B cell (primary cell): ENCODE results near the gene POLR1G. TPM values are rescaled to one million over a fixed set of nuclear protein-coding genes. Genes with fewer than 3 reads are reported as not detected.

Source experiments
- ATAC-seq: fragments of 200-7000 bp; cut with Tn5 transposase; one replicate; pipeline ENCODE4 v1.10.0; 2021; ENCODE audit warnings: low read depth, mild to moderate bottlenecking, moderate number of reproducible peaks, moderate library complexity
- CTCF ChIA-PET: fragments of 350-600 bp; sonication (Branson Sonifier 250); formaldehyde crosslinking; loops from one replicate; lab custom pipeline; 2021; ENCODE audit warnings: antibody characterized with exemption, inconsistent platforms; lab: Charles Lee
- POLR2A ChIA-PET: fragments of 350-600 bp; sonication (Branson Sonifier 250); formaldehyde crosslinking; loops from one replicate; lab custom pipeline; 2021; ENCODE audit warnings: antibody characterized with exemption; lab: Charles Lee
- DNase-seq: peaks from one replicate; pipeline ENCODE4 v3.0.0; 2013
- H2AFZ ChIP-seq: 2 replicates; pipeline ENCODE4 v1.6.1; 2012; ENCODE audit warnings: mild to moderate bottlenecking, low read depth, low read length; ENCODE audit not compliant: insufficient read depth, poor library complexity, severe bottlenecking
- H3K27ac ChIP-seq, 2 donors: 1 replicate in 1 of 2; 2 replicates in 1 of 2; pipeline ENCODE4 v1.5.1; 2012 to 2013; ENCODE audit warnings: low read length in 2 of 2, mild to moderate bottlenecking in 2 of 2, moderate library complexity in 1 of 2
- H3K27me3 ChIP-seq, 4 experiments: fragments of 200-600 bp in 1 of 4; sonication (generic) in 1 of 4; replicated peaks in 1 of 4; 1 replicate in 2 of 4; 2 replicates in 2 of 4; pipeline versions ENCODE4 v1.6.1 to v1.7.0; 2013 to 2016; ENCODE audit warnings: low read length in 3 of 4, mild to moderate bottlenecking in 2 of 4, mixed read lengths in 1 of 4, moderate library complexity in 1 of 4; ENCODE audit not compliant: insufficient read depth in 4 of 4, control insufficient read depth in 3 of 4; ENCODE audit errors: control extremely low read depth in 1 of 4
- H3K36me3 ChIP-seq, 2 experiments: replicated peaks in 1 of 2; 1 replicate in 1 of 2; 2 replicates in 1 of 2; pipeline versions ENCODE4 v1.6.1 to v1.7.1; 2013; ENCODE audit warnings: low read length in 1 of 2; ENCODE audit not compliant: insufficient read depth in 2 of 2, control insufficient read depth in 1 of 2; ENCODE audit errors: control extremely low read depth in 1 of 2, extremely low read depth in 1 of 2
- H3K4me1 ChIP-seq, 2 donors: fragments of 200-600 bp in 1 of 2; sonication (generic) in 1 of 2; 1 replicate in 1 of 2; 2 replicates in 1 of 2; pipeline versions ENCODE4 v1.5.1 to v1.6.1; 2013 to 2017; ENCODE audit warnings: low read length in 2 of 2; ENCODE audit not compliant: control insufficient read depth in 2 of 2, insufficient read depth in 2 of 2
- H3K4me2 ChIP-seq: replicated peaks from 2 replicates; pipeline ENCODE3; 2012; ENCODE audit warnings: mild to moderate bottlenecking, low read depth, low read length; ENCODE audit not compliant: poor library complexity, severe bottlenecking
- H3K4me3 ChIP-seq, 5 experiments: fragments of 200-600 bp in 1 of 5; sonication (generic) in 1 of 5; 1 replicate in 3 of 5; 2 replicates in 2 of 5; pipeline versions ENCODE4 v1.5.1 to v1.7.0; 2011 to 2016; ENCODE audit warnings: low read length in 4 of 5, mild to moderate bottlenecking in 4 of 5, low read depth in 2 of 5, control low read depth in 1 of 5, moderate library complexity in 1 of 5; ENCODE audit not compliant: insufficient read depth in 1 of 5; ENCODE audit errors: control extremely low read depth in 1 of 5, extremely low read depth in 1 of 5
- H3K79me2 ChIP-seq: fragments of 200-600 bp; sonication (generic); one replicate; pipeline ENCODE4 v1.6.0; 2016; ENCODE audit warnings: low read length; ENCODE audit not compliant: control insufficient read depth, insufficient read depth
- H3K9ac ChIP-seq: fragments of 200-600 bp; sonication (generic); 2 replicates; pipeline ENCODE4 v1.6.1; 2017; ENCODE audit warnings: mild to moderate bottlenecking, low read length, moderate library complexity
- H3K9me3 ChIP-seq, 3 donors: one replicate each; pipeline versions ENCODE4 v1.6.1 to v1.7.1; 2013; ENCODE audit warnings: low read length in 2 of 3; ENCODE audit not compliant: control insufficient read depth in 2 of 3, insufficient read depth in 1 of 3; ENCODE audit errors: control extremely low read depth in 1 of 3
- H4K20me1 ChIP-seq: 2 replicates; pipeline ENCODE4 v1.6.0; 2012; ENCODE audit warnings: mild to moderate bottlenecking, low read length; ENCODE audit not compliant: insufficient read depth, control insufficient read depth, poor library complexity, severe bottlenecking
- H3K27ac Mint-ChIP-seq: one replicate; pipeline ENCODE4 v1.8.0; 2021; ENCODE audit warnings: mixed read lengths
- H3K27me3 Mint-ChIP-seq: one replicate; pipeline ENCODE4 v1.8.0; 2021; ENCODE audit warnings: mixed read lengths
- H3K4me1 Mint-ChIP-seq: one replicate; pipeline ENCODE4 v1.8.0; 2021; ENCODE audit warnings: mixed read lengths
- H3K4me3 Mint-ChIP-seq: one replicate; pipeline ENCODE4 v1.8.0; 2021; ENCODE audit warnings: mixed read lengths
- H3K9me3 Mint-ChIP-seq: one replicate; pipeline ENCODE4 v1.8.0; 2022; ENCODE audit warnings: mixed read lengths; ENCODE audit not compliant: insufficient read depth
- EZH2 ChIP-seq: IDR thresholded peaks from 2 replicates; pipeline ENCODE4 v1.6.1; 2012; ENCODE audit warnings: borderline replicate concordance, low read depth, mild to moderate bottlenecking, moderate library complexity, low read length; ENCODE audit not compliant: insufficient read depth, poor library complexity, severe bottlenecking
- WGBS: methylation state at CpG from one replicate; pipeline ENCODE4 v1.1.5; 2013; ENCODE audit warnings: missing lambda C conversion rate; ENCODE audit not compliant: insufficient coverage; 5-methylcytosine and 5-hydroxymethylcytosine counted together
- intact Hi-C: fragments of 100-400 bp; cut with micrococcal nuclease; formaldehyde crosslinking; loops from one replicate; pipeline ENCODE4 v1.10.0; 2022
- polyA plus RNA-seq: library from polyadenylated mRNA; depleted of rRNA; stranded (reverse); fragments of >200 nt; gene quantifications from 2 replicates; pipeline ENCODE4 v1.2.3, GENCODE V29; 2012
- total RNA-seq, 2 donors: library from RNA; stranded (reverse); fragments of 120-200 nt in 1 of 2; gene quantifications; 1 replicate in 1 of 2; 2 replicates in 1 of 2; pipeline versions ENCODE4 v1.2.3 to v1.2.4, GENCODE V29; 2013 to 2022
- TF ChIP-seq, protein P1 (sequence below): fragments of 200-600 bp; IDR thresholded peaks from one replicate; pipeline ENCODE4 v1.8.0; 2022; ENCODE audit warnings: antibody characterized with exemption, mild to moderate bottlenecking

The POLR1G gene
- total and polyA plus RNA-seq, 2 donors (not counting 1 experiment from before 2014, with no cell fraction given), result 2.1 to 4.3 TPM

GRCh38 chr19:45439569-45440258, 33.3 kb downstream of the POLR1G start:
- TF ChIP-seq, protein P1, sequence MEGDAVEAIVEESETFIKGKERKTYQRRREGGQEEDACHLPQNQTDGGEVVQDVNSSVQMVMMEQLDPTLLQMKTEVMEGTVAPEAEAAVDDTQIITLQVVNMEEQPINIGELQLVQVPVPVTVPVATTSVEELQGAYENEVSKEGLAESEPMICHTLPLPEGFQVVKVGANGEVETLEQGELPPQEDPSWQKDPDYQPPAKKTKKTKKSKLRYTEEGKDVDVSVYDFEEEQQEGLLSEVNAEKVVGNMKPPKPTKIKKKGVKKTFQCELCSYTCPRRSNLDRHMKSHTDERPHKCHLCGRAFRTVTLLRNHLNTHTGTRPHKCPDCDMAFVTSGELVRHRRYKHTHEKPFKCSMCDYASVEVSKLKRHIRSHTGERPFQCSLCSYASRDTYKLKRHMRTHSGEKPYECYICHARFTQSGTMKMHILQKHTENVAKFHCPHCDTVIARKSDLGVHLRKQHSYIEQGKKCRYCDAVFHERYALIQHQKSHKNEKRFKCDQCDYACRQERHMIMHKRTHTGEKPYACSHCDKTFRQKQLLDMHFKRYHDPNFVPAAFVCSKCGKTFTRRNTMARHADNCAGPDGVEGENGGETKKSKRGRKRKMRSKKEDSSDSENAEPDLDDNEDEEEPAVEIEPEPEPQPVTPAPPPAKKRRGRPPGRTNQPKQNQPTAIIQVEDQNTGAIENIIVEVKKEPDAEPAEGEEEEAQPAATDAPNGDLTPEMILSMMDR, result peak; percentile 100
- no peak for TF ChIP-seq EZH2
- POLR2A ChIA-PET, result interaction anchor here (0.5 to 3.2 kb wide), 11 partner anchors 14 to 1950 kb away, joined by 3 to 45 read pairs (median 5); partner anchors contain the start of gene FOSB
- DNase-seq (peak; percentile 95), ATAC-seq (peak; percentile 42)
- H3K9me3 Mint-ChIP-seq, result no peaks in the 10 kb centered on the region
- peaks cover 31% of the 10 kb centered on the region for H3K4me1 Mint-ChIP-seq
- peak overlapping the region; percentile 85 for H3K4me2 ChIP-seq
- H3K27me3 ChIP-seq, result no peaks in the 10 kb centered on the region
- CTCF ChIA-PET, result interaction anchor here (0.5 to 8.0 kb wide), 39 partner anchors 9 to 421 kb away, joined by 3 to 453 read pairs (median 7); partner anchors contain the start of genes ERCC1, FOSB, PPM1N and PPP1R13L
- H3K4me3 ChIP-seq, result peak overlapping the region in 4 of 5 experiments; percentile 21 to 80 (median 60)
- peak overlapping the region; percentile 48 to 82 for H3K27ac ChIP-seq
- H3K4me1 ChIP-seq, result peaks cover 31 to 36% of the 10 kb centered on the region in 2 donors
- H3K79me2 ChIP-seq, result no peaks in the 10 kb centered on the region
- under 1% methylated on average over 78 of the region's 78 CpGs for WGBS
- no peaks in the 10 kb centered on the region for H3K9me3 ChIP-seq
- H3K9ac ChIP-seq, result peak overlapping the region; percentile 76
- no peaks in the 10 kb centered on the region for H3K27me3 Mint-ChIP-seq
- H3K27ac Mint-ChIP-seq, result peak overlapping the region; percentile 91
- no peaks in the 10 kb centered on the region for H3K36me3 ChIP-seq
- peak overlapping the region; percentile 76 for H2AFZ ChIP-seq
- H4K20me1 ChIP-seq, result no peaks in the 10 kb centered on the region
- intact Hi-C loops, result loop anchor here (1.0 to 5.0 kb wide), 4 partner anchors 17 to 46 kb away; partner anchors contain the start of genes ERCC1, POLR1G and PPP1R13L
- peak overlapping the region; percentile 85 for H3K4me3 Mint-ChIP-seq
